HG02870 (cell line): ENCODE data around the gene IGFBP7.

Experiments
- ATAC-seq: cut with Tn5 transposase; IDR thresholded peaks from one replicate; pipeline ENCODE4 v1.9.1; 2021; ENCODE audit warnings: mild to moderate bottlenecking, moderate library complexity; ENCODE audit not compliant: unreplicated experiment

The IGFBP7 gene

DNA sequence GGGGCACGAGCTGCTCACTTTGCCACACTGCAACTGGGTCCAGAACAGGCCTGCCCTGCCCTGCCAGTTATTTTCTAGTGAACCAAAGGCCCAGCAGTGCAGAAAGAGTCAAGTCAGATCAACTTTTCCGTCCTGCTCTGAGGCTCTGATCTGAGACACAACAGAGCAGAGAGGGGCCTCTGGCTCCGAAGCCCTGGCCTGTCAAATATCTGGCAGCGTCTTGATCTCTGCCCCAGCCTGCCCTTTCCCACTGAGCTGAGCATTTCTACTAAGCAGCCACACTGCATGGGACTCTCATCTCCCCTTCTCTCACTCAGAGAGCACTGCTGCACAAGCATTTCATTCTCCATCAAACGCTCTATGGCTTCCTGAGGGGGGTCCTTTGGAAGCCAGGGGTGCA lies 11.8 kb downstream of the IGFBP7 start:
- ATAC-seq = no peak

DNA sequence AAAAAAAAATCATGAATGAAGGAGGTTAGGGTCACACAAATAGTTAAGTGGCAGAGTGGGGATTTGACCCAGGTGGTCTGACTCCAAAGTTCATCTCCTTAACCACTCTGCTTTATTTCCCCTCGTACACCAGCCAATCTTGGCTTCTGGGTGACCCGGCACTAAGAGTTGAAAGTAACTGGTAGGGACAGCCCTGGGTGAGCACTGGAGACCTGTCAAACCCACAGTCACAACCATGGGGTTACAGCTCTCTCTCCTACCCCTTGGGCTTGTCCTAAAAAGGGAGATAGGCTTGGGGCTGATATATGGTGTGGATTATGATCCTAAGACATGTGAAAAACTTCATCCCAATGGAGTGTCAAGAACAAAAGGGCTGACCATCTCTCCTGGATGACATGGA lies 12.5 kb downstream of the IGFBP7 start:
- ATAC-seq = no peak

DNA sequence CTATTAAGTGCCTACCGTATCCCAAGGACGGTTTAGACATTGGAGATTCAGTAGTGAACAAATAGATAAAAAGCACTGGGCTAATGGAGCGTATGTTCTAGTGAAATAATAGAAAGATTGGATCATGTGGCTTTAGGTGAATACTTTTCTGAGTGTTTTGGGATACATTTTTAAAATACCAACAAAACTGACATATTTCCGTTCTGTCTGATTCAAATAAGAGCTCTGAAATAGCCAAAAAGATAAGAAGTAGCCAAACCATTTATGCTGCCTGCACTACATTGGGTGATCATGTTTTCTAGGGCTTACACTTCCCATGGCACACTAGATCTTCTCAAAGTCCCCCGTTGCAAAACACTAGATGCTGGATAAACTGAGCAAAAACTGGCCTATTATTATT lies 14.2 kb downstream of the IGFBP7 start:
- ATAC-seq = no peak

DNA sequence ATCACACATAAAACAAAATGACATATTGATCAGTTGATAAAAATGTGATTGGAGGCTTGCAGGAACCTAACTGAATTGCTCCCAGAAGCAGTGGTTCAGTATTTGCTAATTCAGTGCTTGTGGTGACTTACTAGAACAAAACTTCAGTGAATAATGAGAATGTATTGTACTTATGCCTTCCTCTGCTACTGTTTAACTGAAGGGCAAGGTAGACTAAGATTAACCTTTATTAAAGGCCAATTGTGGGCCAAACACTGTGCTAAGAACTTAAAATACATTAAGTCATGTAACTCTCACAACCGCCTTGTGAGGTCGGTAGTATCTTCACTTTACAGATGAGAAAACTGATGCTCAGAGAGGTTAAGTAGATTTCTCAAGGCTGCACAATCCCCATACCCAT lies 14.9 kb downstream of the IGFBP7 start:
- no peak for ATAC-seq

DNA sequence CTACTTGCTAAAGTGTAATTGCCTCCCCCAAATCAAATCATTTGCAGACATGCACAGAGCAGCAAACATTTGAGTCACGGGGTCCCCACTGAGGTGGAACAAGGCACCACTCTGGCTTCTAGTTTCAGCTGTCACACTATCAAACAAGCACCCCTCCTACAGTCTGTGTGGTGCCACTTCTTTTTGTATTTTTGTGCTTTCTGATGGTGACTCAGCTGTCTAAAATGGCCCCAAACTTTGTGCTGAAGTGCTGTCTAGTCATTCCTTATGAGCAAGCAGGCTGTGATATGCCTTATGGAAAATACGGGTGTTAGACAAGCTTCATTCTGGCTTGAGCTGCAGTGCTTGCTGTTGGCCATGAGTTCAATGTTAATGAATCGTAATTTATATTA lies 15.4 kb downstream of the IGFBP7 start:
- ATAC-seq = no peak

DNA sequence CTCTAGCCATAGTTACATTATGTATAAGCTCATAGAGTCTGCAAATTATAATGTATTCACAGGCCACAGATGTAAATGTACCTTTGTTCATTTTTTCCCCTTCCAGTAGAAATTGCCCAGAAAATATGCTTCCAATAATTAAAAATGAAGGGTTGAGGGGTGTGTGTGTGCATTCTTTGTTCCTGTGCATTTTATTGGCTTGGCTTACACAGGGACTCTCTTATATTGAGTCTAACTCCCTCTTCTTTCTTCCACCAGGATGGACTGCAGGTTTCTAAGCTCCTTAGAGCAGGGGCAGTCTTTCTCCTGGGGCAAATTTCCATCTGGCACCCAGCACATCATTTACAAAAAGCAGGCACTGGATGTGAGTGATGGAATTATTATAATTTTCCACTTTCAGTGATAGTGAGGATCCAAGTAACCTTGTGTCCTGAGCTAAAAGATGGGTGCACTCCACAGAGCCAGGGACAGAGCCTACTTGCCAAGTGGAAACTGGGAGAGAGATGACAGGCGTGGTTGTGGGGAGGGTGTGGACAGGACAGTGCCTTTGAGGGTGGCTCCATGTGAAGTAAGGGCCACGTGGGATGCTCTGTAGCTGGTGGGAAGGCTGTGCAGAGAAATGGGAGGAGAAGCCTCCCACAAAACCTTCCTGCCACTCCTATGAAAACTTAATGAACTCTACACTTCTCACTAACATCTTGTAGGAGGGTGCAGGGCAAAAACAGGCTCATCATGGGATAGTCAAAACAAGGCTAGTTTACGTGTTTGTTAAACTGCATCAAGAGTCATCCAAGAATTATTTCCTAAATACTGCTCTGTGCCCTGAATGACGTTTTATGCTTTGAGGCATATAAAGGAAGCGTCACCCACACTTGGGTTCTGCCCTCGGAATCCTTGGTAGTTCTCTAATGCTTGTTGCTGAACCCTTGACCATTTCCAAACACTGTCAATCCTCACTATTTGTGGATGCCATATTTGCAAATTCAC lies 16.0 kb downstream of the IGFBP7 start:
- ATAC-seq = no peak

DNA sequence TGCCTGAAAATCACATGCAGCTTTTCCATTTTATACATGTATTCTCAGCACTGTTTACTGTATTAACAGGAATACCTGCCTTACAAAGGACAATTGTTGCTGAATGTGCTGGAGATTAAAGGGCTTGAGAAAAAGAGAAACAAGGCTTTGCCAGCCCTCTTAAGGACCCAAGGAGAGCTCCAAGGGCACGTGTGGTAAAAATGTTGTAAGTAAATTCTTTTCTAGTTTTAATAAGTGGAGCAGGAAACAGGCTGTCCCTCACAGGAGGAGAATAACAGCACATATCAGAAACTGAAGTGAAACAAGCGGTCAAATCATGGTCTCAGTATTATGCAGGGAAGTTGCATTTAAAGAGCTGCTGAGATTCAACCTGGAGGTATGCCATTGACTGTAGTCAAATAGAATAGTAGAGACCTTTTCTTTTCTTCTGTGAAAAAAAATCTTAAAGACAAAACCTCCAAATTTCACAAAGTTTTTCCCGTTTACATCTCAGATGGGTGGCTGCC lies 18.5 kb downstream of the IGFBP7 start:
- peak; percentile 97 for ATAC-seq

DNA sequence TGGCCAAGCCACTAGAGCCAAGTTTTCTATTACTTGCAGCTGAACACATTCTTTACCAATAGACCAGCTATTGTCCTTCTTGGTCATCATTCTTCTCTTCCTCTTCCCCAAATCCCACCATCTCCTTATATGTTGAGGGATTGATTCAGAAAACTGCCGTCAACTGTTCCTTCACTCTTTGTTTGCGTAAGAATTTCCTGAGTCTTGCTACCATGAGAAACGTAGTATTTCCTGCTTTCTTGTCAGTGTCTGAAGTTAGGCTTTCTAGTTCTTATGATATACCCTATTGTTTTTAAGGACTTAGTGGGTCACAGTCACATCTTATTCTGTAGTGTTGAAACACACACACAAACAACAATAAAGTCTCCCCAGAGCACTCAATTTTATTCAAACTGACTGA lies 20.1 kb downstream of the IGFBP7 start:
- ATAC-seq = no peak

DNA sequence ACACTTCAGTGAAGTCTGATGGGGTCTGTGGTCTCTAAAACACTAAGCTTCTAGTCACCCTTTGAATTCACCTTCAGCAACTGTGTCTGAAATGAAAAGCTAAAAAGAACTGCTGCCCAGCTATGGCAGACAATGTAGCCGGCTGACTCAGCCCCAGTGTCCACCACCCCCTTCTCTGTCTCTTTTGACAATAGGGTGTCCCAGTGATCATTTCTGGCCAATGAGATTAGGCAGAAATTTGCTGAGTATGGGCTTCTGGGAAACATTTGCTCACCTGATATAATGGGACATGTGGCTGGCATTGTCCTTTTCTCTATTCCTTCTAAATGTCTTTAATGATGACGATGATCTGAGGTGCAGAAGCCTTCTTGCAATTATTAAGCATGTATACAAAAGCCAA lies 20.6 kb downstream of the IGFBP7 start:
- ATAC-seq = no peak

DNA sequence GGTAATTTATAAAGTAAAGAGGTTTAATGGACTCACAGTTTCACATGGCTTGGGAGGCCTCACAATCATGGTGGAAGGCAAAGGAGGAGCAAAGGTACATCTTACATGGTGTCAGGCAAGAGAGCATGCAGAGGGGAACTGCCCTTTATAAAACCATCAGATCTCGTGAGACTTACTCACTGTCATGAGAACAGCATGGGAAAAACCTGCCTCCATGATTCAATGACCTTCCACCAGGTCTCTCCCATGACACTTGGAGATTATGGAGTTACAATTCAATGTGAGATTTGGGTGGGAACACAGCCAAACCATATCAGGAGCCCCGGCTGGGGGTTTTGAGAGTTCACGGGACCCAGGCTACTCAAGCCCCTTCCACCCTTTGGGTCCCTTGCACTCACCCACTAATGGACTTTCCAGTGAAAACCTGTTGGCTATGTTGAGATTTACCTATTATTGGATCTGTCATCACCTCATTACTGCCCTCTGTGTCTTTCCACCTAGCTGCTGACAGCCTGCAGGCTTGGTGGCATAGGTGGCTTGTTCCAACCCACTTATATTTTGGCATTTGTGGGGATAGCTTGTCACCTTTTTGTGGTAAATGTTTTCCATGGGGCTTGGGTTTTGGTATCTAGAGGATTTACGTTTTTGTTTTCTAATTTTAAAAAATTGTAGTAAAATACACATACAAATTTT lies 24.0 kb downstream of the IGFBP7 start:
- no peak for ATAC-seq

DNA sequence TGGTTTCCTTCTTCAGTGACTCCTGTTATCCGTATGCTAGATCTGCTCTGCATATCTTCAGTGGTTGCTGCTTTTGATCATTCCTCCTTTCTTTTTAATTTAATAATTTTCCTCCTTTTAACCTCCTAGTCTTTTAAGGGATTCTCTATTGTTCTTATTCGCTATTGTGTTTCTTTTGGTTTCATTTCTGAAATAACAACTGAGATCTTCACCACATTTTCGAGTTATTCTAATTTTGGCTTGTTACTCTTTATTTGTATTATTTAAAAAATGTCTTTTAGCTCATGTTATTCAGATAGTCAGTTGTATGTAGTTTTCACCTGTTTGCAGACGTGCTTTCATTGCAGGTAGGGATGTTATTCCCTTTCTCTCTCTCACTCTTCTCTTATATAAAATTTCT lies 24.9 kb downstream of the IGFBP7 start:
- no peak for ATAC-seq

DNA sequence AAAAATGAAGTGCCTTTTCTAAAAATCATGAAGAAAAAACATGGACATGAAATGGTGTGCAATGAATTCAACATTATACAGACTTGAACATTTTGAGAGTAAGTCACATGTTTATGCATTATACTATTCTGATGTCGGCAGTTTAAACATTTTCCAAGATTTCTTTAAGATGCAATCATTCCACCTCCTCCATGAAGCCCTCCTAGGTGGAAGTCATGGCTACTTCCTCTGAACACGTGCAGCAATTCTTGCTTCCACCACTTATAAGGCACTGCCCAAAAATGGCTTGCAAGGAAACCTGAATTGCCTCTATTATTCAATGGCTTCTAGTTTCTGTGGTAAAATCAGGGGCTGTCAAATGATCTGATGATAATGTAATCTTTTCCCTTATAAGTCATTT lies 25.8 kb downstream of the IGFBP7 start:
- ATAC-seq = no peak

DNA sequence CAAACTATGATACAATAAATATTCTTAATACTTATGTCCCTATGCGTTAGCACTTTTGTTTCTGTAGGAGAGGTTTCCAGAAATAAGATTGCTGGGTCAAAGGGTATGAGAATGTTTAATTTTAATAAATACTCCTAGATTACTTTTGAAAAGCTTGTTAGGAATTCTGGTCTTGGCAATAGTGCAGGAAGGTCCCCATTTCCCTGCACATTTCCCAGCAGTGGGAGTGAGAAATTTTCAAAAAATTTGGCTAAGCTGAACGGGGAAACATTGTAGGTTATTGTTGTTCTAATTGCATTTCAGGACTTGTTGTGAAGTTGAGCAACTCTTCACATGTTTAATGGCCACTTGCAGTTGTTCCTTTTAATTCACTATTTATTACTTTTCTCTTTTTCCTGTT lies 27.1 kb downstream of the IGFBP7 start:
- ATAC-seq = no peak

DNA sequence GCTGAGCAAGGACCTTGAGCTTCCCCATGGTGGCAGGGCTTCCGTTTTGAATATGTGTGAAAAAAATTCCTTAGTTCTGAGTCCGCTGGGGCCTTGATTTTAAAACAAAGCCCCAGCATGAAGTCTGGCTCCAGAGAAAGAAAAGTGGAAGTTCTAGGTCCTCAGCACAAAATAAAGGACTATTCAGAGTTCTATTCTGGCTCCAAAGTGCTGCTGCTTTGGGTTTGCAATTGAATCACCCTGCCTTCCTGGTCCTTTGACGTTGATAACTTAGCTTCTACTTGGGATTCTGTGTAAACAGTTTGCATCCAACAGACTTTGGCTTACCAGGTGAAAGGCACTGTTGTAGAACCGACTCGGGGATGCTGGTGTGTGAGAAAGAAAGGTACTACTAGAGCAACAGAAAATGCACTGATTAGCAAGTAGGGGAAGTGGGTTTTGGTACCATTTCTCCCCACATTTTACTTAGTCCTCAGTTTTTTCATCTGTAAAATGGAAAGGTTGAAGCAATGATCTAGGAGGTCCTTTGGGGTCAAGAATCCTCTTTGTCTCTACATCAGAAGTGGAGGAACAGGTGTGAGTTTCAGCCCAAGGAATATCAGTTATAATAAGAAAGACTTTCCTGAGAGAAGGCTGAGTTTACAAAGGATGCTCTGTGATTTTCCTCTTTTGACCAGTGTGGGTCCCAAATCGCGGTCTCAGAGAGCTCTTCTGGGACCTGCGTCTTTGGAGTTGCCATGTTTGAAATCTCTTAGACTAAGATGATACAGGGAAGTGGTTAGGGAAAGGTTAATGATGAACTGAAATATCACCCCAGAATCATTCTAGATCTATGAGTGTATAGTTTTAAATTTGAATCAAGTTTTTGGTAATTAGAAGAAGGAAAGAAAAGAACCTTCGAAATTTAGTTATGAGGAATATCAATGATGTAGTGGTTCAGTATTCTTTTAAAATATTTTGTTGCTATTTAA lies 28.2 kb downstream of the IGFBP7 start:
- no peak for ATAC-seq

DNA sequence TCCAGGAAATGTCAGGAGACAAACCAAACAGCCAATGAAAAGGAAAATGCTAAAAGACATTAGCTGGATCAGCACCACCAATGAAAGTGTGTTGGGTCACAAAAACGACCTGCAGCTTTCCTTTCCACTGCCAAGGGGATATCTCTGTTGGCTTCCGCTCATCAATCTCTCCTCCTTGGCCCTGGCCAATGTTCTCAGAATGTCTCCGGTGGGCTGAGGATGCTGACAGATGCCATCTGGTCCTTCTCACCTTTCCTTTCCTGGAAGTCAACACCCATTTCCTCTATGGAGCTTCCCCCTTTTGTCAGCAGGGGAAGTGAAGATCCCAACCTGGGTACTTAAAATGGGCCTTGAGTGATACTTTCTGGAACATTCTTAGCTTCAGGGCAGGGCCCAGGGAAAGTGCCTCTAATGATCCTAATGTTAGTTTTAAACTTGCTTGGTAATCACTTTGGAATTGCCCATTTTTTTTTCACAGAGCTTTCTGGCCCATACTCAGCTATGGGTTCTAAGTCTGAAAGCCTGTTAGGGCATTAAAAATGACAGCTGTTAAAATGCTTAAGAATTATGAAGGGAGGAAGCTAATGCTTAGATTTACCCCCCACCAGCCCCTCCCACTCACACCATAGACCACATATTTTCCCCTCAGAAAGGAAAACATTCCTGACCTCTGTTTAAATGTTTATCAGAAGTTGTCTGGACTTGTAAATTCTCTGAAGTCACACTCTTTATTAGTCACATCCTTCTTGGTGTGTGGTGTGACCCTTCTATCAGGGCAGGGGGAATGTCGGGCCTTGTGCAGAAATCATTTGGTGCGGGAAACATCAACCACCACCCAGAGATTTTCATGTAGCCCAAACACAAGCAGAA lies 29.2 kb downstream of the IGFBP7 start:
- ATAC-seq = no peak

DNA sequence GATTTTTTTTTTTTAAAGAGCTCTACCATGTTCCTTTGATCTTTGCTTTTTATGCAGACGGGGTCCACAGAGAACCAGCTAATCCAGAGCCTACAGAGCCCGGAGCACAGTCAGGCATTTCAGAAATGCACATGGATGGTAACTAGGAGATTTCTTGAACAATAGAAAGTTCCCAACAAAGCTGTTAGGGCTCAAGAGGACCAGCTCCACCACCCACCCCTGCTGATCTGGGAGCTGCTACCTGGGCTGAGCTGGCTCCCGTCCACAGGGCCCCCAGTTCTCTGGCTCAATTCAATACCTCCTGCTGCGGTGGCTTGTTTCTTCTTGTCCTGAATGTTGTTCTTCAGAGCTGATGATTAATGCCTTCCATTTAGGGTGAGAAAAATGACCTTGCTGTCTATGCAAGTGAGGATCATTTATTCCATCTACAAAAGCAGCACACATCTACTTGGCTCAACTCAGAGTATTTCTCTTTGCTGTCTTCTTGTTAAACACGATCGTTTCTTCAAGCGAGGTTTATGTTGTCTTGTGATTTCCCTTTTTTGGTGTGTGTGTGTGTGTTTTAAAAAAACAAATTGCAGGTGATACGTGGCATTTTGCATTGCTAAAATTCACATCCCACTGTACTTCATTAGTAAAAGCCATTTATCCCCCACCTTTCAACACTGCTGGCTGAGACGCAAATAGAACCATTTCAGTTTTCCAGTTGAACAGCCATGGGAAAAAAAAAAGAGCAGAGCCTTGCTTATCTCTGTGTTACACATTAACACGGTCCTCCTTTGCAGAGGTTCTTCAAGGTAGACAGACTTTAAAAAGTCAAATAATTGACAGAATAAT lies 31.3 kb downstream of the IGFBP7 start:
- ATAC-seq = no peak

DNA sequence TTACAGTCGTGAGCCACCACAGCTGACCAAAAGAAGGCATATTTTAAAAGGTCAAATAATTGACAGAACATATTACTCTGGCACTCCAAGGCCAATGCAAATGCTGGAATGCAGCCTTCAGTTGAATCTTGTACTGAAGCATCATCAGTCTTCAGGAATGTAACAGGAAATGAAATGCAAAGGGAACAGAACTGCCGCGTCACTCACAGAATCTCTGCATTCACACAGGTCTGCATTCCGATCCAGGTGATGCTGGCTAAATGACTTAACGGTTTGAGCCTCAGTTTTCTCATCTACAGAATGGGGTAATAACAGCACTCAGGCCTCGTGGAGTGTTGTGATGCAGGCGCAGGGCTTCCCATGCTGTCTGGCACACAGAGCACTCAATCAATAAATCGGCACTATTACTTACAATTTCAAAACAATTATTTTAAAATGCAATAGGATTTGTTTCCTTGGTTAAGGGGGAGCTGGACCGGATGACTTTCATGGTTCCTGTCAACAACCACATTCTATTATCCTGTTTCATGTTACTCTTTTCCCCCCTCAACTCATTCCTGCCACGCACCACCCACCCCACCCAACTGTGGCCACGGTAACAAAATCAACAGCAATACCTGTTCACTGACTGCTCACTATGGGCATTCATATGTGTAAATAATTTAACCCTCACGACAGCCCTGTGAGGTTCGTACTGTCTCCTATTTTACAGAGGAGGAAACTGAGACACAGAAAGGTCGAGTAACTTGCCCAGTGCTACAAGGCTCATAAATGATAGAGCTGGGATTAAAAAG lies 32.4 kb downstream of the IGFBP7 start:
- ATAC-seq = no peak

DNA sequence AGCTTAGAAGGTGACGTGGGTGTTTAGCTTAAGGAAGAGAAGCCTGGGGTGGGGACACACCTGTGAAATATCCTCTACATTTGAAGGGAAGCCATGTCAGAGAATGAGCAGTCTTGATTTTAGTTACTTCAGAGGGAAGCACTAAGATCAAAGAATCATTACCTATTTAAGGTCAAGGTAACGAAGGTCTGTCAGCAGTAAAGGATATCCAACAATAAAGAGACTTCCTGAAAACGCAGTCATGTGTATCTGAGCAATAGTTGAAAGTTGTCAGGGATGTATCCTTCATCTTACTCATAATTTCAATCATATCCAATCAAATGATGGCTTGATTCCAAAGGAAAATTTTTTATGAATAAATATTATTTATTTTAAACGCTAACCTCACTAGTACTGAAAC lies 33.5 kb downstream of the IGFBP7 start:
- no peak for ATAC-seq
